ENCODE measurements around the gene TYK2.

The TYK2 gene

DNA sequence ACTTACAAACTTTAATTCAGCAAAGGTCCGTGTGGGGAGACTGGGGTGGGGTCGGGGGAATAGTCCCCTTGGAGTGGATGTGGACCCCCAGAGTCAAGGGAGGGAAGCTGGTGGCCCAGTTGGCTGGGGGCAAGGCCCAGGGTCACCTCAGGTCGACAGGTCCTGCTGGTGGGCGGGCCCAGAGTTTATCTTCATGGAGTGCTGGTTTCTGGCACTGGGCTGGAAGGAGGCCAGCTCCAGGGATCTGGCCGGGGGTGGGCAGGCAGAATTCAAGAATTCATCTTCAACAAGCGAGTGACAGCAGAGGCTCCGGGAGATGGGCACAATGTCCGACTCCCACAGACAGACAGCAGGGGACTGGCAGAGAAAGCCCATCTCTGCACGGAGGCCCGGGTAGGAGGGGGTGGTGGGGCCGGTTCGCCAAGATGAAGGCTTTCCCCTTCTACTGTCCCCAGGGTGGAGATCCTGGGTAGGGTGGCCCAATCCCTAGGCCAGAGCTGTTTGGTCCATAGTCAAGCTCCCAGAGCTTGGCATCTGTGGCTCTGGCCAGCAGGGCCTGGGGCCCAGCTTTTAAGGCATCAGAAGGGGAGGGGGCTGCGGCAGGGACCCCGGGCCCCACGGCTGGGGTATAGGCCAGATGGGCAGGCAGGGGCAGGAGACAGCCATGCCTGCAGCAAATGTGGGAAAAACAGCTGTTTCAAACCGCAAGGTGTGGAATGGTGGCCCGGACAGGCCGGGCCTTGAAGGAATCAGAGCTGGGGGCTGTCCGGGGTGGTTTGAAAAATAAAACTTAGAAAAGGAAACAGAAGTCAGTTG is 63.9 kb downstream of the TYK2 start:
- H3K4me3 ChIP-seq (ENCODE audit: low read length), result no peak overlapping the region
- TF ChIP-seq, protein P1, sequence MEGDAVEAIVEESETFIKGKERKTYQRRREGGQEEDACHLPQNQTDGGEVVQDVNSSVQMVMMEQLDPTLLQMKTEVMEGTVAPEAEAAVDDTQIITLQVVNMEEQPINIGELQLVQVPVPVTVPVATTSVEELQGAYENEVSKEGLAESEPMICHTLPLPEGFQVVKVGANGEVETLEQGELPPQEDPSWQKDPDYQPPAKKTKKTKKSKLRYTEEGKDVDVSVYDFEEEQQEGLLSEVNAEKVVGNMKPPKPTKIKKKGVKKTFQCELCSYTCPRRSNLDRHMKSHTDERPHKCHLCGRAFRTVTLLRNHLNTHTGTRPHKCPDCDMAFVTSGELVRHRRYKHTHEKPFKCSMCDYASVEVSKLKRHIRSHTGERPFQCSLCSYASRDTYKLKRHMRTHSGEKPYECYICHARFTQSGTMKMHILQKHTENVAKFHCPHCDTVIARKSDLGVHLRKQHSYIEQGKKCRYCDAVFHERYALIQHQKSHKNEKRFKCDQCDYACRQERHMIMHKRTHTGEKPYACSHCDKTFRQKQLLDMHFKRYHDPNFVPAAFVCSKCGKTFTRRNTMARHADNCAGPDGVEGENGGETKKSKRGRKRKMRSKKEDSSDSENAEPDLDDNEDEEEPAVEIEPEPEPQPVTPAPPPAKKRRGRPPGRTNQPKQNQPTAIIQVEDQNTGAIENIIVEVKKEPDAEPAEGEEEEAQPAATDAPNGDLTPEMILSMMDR (conservative IDR thresholded peaks at IDR 0.05; ENCODE audit: low read length), result no peak
- no peak for DNase-seq (ENCODE audit: low read depth)

DNA sequence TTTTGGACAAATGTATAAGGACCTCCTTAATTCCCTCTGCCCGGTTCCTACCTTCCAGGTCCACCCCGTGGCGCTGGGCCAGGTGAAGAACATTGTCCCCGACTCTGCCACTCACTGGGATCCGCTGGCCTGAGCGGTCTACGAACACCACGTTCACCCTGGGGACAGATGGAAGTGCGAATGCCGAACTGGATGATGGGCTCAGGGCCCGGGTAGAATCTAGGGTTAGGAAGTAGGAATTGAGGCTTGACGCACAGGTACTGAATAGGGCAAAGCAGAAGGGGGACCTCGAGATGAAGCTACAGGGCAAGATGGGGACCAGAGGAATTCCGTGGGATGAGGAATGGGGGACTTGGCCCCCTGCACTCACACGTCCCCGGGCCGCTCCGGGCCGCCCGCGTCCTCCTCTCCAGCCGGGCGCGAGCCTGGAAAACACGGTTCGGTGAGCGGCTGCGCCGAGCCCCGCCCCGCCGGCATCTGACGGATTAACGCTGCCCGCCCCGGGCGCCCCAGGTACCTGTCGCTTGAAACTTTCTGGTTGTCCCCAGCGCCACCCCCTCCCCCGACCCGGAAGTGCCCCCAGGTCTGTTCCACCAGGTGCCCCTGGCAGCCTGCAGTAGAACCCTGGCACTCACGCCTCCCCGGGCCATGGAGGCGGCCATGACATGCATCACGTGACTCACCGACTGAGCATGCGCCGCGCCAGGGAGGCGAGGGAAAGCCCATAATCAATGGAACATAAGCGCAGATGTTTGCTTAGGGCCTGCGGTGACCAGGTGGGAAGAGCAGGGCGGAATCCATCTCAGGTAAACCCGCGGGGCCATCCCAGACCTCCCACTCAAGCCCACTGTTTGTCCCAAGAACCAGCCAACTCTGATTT is 64.8 kb downstream of the TYK2 start, which contains the start of gene FDX2:
FDX2 (minus strand) TSS at position 681 of the 880 bp plus-strand sequence; CDS start at position 662, 19 bp downstream.
- TF ChIP-seq, protein P1 (conservative IDR thresholded peaks at IDR 0.05; ENCODE audit: low read length), result no peak
- DNase-seq (ENCODE audit: low read depth), result peak; percentile 72
- H3K4me3 ChIP-seq (ENCODE audit: low read length), result peak within 1 kb of the TSS; percentile 90

DNA sequence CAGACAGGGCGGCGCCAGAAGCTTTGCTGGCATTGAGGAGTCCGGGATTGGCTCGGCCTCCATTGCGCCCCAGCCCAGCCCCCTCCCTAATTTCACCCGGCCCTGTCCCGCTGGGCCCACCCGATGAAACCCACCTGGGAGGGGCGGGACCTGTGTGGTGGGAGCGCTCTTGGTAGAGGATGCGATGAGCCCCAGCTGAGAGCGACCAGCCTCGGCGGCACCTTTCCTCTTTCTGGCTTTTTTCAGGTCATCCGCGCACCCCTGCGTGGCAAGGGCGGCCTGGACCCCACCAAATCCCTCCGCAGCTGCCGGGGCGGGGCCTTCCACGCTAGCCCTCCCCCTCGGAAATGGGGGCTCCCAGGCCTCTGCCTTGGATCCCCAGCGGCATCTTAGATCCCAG is 70.9 kb downstream of the TYK2 start, which contains the start of gene ZGLP1:
ZGLP1 (minus strand) TSS at position 393 of the 400 bp plus-strand sequence.
- TF ChIP-seq, protein P1 (conservative IDR thresholded peaks at IDR 0.05; ENCODE audit: low read length), result no peak
- DNase-seq (ENCODE audit: low read depth), result no peak
- no peak within 1 kb of the TSS for H3K4me3 ChIP-seq (ENCODE audit: low read length)

DNA sequence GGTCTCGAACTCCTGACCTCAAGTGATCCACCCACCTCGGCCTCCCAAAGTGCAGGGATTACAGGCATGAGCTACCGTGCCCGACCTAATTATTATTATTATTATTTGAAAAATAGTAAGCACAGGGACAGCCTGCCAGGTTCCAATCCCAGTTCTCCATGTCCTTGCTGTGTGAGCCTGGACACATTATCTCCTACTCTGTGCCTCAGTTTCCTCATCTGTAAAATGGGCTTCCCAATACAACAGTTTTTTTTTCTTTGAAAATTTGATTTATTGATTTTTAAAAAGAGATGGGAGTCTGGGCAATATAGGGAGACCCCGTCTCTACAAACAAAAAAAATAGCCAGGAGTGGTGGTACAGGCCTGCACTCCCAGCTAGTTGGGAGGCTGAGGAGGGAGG is 74.0 kb downstream of the TYK2 start:
- H3K4me3 ChIP-seq (ENCODE audit: low read length), result no peak overlapping the region
- no peak for DNase-seq (ENCODE audit: low read depth)
- TF ChIP-seq, protein P1 (conservative IDR thresholded peaks at IDR 0.05; ENCODE audit: low read length), result no peak

DNA sequence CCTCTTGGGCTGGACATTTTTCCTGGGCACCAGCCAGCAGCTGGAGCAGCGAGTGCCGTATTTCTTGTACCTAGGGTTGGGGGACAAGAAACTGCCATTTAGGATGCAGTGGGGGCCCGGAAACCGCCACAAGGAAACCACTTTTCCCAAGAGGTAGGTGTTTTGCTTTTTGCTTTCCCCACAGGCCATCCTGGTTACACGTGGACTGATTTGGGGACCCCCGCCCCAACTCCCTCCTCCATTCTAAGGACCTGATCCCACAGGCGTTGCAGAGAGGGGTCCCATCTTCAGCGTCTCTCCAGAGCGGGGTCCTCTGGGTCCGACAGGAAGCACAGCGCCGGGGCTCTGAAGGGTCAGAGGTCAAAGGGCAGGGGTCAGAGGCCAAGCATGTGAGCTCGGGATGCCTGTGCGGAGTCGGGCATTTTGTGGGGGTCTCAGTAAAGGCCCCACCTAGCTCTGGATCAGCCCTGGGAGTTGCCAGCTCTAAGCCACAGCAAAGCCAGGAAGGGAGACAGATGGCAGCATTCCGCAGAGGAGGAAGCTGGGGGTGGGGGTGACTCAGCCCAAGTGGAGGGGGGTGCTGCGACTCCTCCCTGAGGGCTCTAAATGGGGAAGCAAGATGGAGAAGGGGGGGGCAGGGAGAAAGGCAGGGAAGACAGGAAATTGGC is 75.1 kb downstream of the TYK2 start:
- H3K4me3 ChIP-seq (ENCODE audit: low read length), result no peak overlapping the region
- peak; percentile 49 for DNase-seq (ENCODE audit: low read depth)
- TF ChIP-seq, protein P1 (conservative IDR thresholded peaks at IDR 0.05; ENCODE audit: low read length), result no peak
